H4 (cell line): ENCODE data around the gene OTOG. TPM values are rescaled to one million over a fixed set of nuclear protein-coding genes. Genes with fewer than 3 reads are reported as not detected.

Experiments
- DNase-seq: peaks from one replicate; pipeline ENCODE4 v3.0.0-alpha.2; 2015; ENCODE audit warnings: low spot score
- total RNA-seq: library from RNA; depleted of rRNA; stranded (reverse); fragments of >200 nt; shearing (Covaris generic); gene quantifications from 2 replicates; pipeline ENCODE4 v1.2.3, GENCODE V29; 2014; rRNA removed

Gene OTOG, protein sequence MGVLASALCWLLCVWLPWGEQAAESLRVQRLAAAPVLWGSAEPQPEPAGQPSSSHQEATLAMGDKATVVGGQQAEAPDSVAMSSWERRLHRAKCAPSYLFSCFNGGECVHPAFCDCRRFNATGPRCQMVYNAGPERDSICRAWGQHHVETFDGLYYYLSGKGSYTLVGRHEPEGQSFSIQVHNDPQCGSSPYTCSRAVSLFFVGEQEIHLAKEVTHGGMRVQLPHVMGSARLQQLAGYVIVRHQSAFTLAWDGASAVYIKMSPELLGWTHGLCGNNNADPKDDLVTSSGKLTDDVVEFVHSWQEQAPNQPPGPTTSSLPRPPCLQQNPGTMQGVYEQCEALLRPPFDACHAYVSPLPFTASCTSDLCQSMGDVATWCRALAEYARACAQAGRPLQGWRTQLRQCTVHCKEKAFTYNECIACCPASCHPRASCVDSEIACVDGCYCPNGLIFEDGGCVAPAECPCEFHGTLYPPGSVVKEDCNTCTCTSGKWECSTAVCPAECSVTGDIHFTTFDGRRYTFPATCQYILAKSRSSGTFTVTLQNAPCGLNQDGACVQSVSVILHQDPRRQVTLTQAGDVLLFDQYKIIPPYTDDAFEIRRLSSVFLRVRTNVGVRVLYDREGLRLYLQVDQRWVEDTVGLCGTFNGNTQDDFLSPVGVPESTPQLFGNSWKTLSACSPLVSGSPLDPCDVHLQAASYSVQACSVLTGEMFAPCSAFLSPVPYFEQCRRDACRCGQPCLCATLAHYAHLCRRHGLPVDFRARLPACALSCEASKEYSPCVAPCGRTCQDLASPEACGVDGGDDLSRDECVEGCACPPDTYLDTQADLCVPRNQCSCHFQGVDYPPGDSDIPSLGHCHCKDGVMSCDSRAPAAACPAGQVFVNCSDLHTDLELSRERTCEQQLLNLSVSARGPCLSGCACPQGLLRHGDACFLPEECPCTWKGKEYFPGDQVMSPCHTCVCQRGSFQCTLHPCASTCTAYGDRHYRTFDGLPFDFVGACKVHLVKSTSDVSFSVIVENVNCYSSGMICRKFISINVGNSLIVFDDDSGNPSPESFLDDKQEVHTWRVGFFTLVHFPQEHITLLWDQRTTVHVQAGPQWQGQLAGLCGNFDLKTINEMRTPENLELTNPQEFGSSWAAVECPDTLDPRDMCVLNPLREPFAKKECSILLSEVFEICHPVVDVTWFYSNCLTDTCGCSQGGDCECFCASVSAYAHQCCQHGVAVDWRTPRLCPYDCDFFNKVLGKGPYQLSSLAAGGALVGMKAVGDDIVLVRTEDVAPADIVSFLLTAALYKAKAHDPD (N-terminal part only)
- total RNA-seq: not detected in 2 replicates

- DNase-seq: no peak
Measured at GRCh38 chr11:17547051-17547577, at the start of gene OTOG. Gene OTOG, plus strand, starts transcription at chr11:17547259. Its CDS starts 114 bp downstream, at chr11:17547373.

- no peak for DNase-seq
Measured at GRCh38 chr11:17498058-17498457, 49.0 kb upstream of the OTOG start.

GRCh38 chr11:17498475-17498874, 48.6 kb upstream of the OTOG start:
- peak; percentile 37 for DNase-seq

DNA sequence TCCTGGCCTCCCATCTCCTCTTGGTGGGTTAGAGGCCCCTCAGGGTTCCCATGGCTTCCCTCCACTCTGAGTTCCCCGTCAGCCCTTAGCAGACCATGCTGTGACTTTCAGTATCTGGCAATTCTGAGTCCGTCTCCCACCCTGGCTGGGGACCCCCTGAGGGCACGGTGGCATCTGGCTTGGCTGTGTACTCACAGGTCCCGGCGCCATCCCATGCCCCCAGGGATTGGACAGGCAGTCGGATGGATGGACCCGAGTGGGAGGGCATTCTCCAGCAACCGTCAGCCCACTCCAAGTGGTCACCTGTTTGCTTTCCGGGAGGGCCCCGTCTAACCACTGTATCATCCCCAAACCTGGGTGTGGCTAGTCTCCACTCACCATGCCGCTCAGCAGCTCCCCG, 46.4 kb upstream of the OTOG start:
- DNase-seq: no peak

DNA sequence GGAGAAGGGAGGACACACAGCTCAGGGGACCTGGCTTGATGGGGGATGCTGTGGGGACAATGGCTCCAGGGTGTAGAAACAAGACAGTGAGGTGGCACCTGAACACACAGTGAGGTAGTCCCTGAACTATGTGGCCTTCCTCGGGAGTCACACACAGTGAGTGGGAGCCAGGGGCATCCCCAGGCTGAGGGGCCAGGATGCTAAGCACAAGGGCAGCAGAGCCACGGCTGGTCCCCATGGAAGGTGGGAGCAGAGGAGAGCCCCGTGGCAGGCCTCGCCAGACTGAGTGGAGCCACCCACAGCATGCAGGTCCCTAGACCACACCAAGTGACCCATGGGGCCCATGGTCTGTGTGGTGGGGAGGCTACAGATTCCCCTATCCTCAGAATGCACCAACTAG, 44.4 kb upstream of the OTOG start:
- DNase-seq: no peak

GRCh38 chr11:17504330-17505107, 42.5 kb upstream of the OTOG start:
- peak; percentile 70 for DNase-seq

DNA sequence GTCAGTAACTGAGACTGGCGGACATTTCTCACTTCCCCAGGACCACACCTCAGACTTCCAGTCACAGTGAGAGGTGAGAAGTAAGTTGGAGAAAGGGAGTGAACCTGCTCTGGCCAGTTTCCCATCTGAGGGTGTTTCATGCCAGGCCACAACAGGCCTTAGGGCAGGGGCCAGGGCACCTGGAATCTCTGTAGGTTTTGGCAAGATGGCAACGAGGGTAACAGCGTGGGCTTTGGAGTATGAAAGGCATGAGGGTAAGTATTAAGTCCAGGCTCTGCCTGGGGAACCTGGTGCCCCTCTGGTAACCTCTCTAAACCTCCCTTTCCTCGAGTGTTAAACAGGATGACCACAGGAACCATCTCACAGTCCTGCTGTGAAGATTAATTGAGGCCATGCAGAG, 41.9 kb upstream of the OTOG start:
- no peak for DNase-seq

DNA sequence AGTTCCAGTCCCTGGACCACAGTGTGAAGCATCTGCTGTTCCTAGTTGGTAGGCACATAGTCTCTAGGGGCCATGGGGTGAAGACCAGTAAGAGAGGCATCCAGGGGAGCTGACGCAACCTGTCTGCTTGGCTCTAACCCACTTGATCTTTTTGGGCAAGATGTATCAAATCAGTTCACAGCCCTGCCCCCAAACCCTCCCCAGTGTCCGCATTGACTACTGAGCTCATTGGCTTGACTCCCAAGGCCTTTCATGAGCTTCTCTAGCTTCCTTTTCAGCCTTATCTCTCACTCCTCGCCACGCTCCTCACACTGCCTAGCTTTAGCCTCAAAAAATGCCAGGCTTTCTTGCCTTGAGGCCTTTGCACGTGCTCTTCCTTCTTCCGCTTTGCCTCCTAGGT, 40.7 kb upstream of the OTOG start:
- no peak for DNase-seq

GRCh38 chr11:17506942-17507341, 40.1 kb upstream of the OTOG start:
- DNase-seq: no peak

GRCh38 chr11:17507773-17508172, 39.3 kb upstream of the OTOG start:
- no peak for DNase-seq

- no peak for DNase-seq
Measured at GRCh38 chr11:17508306-17508705, 38.8 kb upstream of the OTOG start.

DNA sequence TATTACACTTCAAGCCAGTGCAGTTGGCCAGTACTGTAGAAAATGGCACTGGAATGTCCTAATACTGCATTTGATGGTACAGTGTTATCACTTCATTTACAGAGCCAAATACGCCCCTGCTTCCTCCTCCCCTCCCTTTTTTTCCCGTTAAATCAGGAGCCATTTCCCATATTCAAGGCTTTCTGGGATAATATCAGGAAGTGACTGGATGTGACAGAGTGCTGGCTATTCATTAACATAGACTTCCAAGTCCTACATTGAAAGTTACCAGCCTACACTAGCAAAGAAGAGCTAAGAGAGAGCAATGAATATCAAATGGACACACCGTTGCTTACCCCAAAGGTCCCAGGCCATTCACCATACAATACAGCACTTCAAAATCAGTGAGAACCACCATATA, 38.3 kb upstream of the OTOG start:
- no peak for DNase-seq

DNA sequence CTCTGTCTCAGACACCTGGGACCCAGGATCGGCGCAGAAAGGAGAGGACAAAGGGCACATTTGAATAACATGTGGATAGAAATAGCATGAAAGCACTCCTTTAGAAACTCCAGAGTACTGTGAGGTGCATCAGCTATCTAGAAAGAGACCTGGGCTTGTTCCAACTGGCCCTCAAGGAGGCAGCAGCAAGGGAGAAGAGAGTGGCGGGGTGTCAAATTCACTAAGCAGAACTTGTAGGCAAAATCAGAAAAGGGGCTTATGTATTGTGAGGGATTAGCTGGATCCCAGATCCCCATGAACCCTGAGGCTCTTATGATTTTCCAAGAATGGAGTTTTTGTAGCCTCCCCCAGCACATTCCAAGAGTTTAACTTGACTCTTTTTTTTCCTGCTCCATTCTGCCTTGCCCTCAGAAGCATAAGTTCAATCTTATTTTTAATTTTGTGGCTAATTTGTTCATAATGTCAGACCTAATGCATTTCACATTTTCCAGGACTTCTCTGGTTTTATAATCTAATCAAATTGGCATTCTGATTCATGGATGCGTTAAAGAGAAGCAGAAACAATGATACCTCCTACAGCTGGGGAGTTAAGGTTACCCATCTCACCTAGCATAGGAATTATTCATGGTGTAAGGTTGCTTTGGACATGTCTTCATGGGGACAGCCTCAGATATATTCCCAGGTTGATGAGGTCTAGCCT, 36.4 kb upstream of the OTOG start:
- DNase-seq: no peak

DNA sequence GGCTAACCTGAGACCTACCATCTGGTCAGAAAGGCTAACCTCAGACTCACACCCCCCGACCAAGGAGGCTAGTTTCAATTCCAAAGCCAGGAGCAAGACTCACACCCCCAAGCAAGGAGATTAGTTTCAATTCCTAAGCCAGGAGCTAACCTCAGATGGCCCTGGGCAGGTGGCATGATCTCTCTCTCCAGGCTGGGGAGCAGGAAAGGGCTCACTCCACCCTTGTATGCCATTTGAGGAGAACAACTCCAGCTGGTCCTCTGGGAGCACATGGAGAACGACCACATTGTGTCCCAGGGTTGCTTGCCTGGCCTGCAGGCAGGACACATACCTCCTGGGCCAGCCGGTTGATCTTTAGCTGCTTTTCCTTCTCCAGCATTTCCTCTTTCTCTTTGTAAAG, 35.5 kb upstream of the OTOG start:
- DNase-seq: no peak

DNA sequence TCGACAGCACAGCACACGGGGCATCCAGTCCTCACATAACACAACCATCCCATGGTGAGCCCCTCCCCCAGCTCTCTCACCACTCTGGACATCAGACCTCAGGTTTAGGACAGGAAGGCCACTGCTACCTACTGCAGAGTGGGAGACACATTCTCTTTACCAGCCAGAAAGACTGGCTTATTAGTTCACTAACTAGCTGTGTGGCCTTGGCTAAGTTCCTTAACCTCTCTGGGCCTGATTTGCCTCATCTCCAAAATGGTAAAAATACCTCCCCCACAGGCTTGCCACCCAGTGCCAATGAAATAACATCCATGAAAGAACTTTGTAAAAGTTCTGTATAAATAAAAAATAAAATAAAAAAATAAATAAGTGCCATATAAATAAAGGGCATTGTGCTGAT, 35.0 kb upstream of the OTOG start:
- DNase-seq: no peak

- DNase-seq: no peak
Measured at GRCh38 chr11:17513853-17514252, 33.2 kb upstream of the OTOG start.

GRCh38 chr11:17514476-17514875, 32.6 kb upstream of the OTOG start:
- DNase-seq: no peak

- DNase-seq: no peak
Measured at GRCh38 chr11:17515443-17516176, 31.4 kb upstream of the OTOG start.

GRCh38 chr11:17516551-17517150, 30.4 kb upstream of the OTOG start:
- no peak for DNase-seq
